GM13976 (cell line): ENCODE results near the gene FRS2.

Experiments used
- DNase-seq: peaks from one replicate; pipeline ENCODE4 v3.0.0; 2012; ENCODE audit warnings: low spot score
- CTCF ChIP-seq: IDR thresholded peaks from 2 replicates; pipeline ENCODE4 v1.5.1; 2012; ENCODE audit warnings: borderline replicate concordance, mild to moderate bottlenecking; ENCODE audit not compliant: insufficient read depth; ENCODE audit errors: extremely low read depth, missing control alignments, control extremely low read depth
- in situ Hi-C: fragments of 300-500 bp; cut with MboI; formaldehyde crosslinking; loops from one replicate; pipeline ENCODE4 v1.12.0; 2022; ENCODE audit warnings: low sequenced_read_pairs, mixed read lengths, inconsistent platforms; ENCODE audit not compliant: unreplicated experiment

FRS2 gene

GRCh38 chr12:69490920-69491643 is 20.9 kb downstream of the FRS2 start:
- no peak for TF ChIP-seq CTCF
- in situ Hi-C loops: no loop called here
- no peak for DNase-seq

- TF ChIP-seq CTCF: no peak
- no peak for DNase-seq
- in situ Hi-C loops: no loop called here
These were observed 22.6 kb downstream of the FRS2 start for GRCh38 chr12:69492739-69493138.

- no peak for DNase-seq
- in situ Hi-C loops: no loop called here
- no peak for TF ChIP-seq CTCF
These were observed 24.9 kb downstream of the FRS2 start for GRCh38 chr12:69495071-69495470.

- peak; percentile 70 for DNase-seq
- in situ Hi-C loops: no loop called here
- TF ChIP-seq CTCF: no peak
These were observed 27.3 kb downstream of the FRS2 start for GRCh38 chr12:69497308-69498026.

- DNase-seq: no peak
- in situ Hi-C loops: no loop called here
- no peak for TF ChIP-seq CTCF
These were observed 30.4 kb downstream of the FRS2 start for GRCh38 chr12:69500631-69501030.

GRCh38 chr12:69501154-69501895 is 31.1 kb downstream of the FRS2 start:
- TF ChIP-seq CTCF: no peak
- no peak for DNase-seq
- in situ Hi-C loops: no loop called here
